ENCODE data around the gene ABI3BP. TPM values are rescaled to one million over a fixed set of nuclear protein-coding genes. Genes with fewer than 3 reads are reported as not detected.

ABI3BP gene
- total RNA-seq, 1 donor from 2014 or later = 91.1 TPM

GRCh38 chr3:100709842-100710260 lies 283.4 kb downstream of the ABI3BP start:
- Histone ChIP-seq H3K27ac (peak overlapping the region; percentile 98), H3K4me3 (peak overlapping the region; percentile 74 to 85), H3K9me3 (no peaks in the 10 kb centered on the region), H3K4me1 (peaks cover 46% of the 10 kb centered on the region), H3K36me3 (peaks cover 0 to 9% of the 10 kb centered on the region in 2 donors), H3K27me3 (no peaks in the 10 kb centered on the region)
- no peak for TF ChIP-seq POLR2A (IDR thresholded peaks at IDR 0.05)
- no peak for TF ChIP-seq CTCF (IDR thresholded peaks at IDR 0.05)
- TF ChIP-seq POLR2AphosphoS5 (IDR thresholded peaks at IDR 0.05; ENCODE audit: insufficient read depth in 1 of 2, low read depth in 1 of 2) = no peak
- intact Hi-C loops (cut with DNase I) = no loop called here
- DNase-seq (ENCODE audit: extremely low spot score in 2 of 2) = no peak

- Histone ChIP-seq H3K4me3 (peak within 1 kb of the TSS; percentile 74 to 85), H3K27ac (peak within 1 kb of the TSS; percentile 98), H3K9me3 (no peaks in the 10 kb centered on the region), H3K27me3 (no peaks in the 10 kb centered on the region), H3K4me1 (peaks cover 43% of the 10 kb centered on the region), H3K36me3 (peaks cover 0 to 6% of the 10 kb centered on the region in 2 donors)
- TF ChIP-seq POLR2AphosphoS5 (IDR thresholded peaks at IDR 0.05; ENCODE audit: insufficient read depth in 1 of 2, low read depth in 1 of 2) (peak; percentile 93 to 99), CTCF (IDR thresholded peaks at IDR 0.05) (no peak), POLR2A (IDR thresholded peaks at IDR 0.05) (peak in 1 of 2 donors; percentile 52)
- DNase-seq (ENCODE audit: extremely low spot score in 2 of 2) = peak; percentile 99
- intact Hi-C loops (cut with DNase I) = no loop called here
Measured at GRCh38 chr3:100708989-100709841, 284.0 kb downstream of the ABI3BP start, which contains the start of gene TFG. Gene TFG, plus strand, starts transcription at chr3:100709494. Its CDS starts 4,192 bp downstream, at chr3:100713686.

GRCh38 chr3:100708644-100708988 lies 284.6 kb downstream of the ABI3BP start:
- TF ChIP-seq POLR2AphosphoS5 (IDR thresholded peaks at IDR 0.05; ENCODE audit: insufficient read depth in 1 of 2, low read depth in 1 of 2) (no peak), CTCF (IDR thresholded peaks at IDR 0.05) (no peak), POLR2A (IDR thresholded peaks at IDR 0.05) (no peak)
- Histone ChIP-seq H3K4me1 (peaks cover 37% of the 10 kb centered on the region), H3K27ac (peak overlapping the region; percentile 98), H3K4me3 (peak overlapping the region; percentile 74 to 85), H3K36me3 (no peaks in the 10 kb centered on the region), H3K9me3 (no peaks in the 10 kb centered on the region), H3K27me3 (no peaks in the 10 kb centered on the region)
- intact Hi-C loops (cut with DNase I) = no loop called here
- DNase-seq (ENCODE audit: extremely low spot score in 2 of 2) = no peak

- TF ChIP-seq POLR2AphosphoS5 (IDR thresholded peaks at IDR 0.05; ENCODE audit: insufficient read depth in 1 of 2, low read depth in 1 of 2) (peak in 1 of 2 donors; percentile 8), CTCF (IDR thresholded peaks at IDR 0.05) (no peak), POLR2A (IDR thresholded peaks at IDR 0.05) (no peak)
- Histone ChIP-seq H3K4me3 (no peak overlapping the region), H3K36me3 (no peaks in the 10 kb centered on the region), H3K9me3 (no peaks in the 10 kb centered on the region), H3K27me3 (no peaks in the 10 kb centered on the region), H3K4me1 (peaks cover 18% of the 10 kb centered on the region), H3K27ac (no peak overlapping the region)
- no peak for DNase-seq (ENCODE audit: extremely low spot score in 2 of 2)
- intact Hi-C loops (cut with DNase I) = no loop called here
Measured at GRCh38 chr3:100706365-100706764, 286.9 kb downstream of the ABI3BP start.

GRCh38 chr3:100703865-100704264 lies 289.4 kb downstream of the ABI3BP start:
- H3K36me3 ChIP-seq = no peaks in the 10 kb centered on the region
- intact Hi-C loops (cut with DNase I) = no loop called here
- no peaks in the 10 kb centered on the region for H3K9me3 ChIP-seq
- H3K4me3 ChIP-seq = no peak overlapping the region
- no peak for DNase-seq (ENCODE audit: extremely low spot score in 2 of 2)
- no peak overlapping the region for H3K27ac ChIP-seq
- peaks cover 4% of the 10 kb centered on the region for H3K4me1 ChIP-seq
- TF ChIP-seq POLR2A (IDR thresholded peaks at IDR 0.05) = no peak
- no peak for TF ChIP-seq POLR2AphosphoS5 (IDR thresholded peaks at IDR 0.05; ENCODE audit: insufficient read depth in 1 of 2, low read depth in 1 of 2)
- no peak for TF ChIP-seq CTCF (IDR thresholded peaks at IDR 0.05)
- H3K27me3 ChIP-seq = no peaks in the 10 kb centered on the region

Measured in vagina (tissue), 2 donors.